Stimulated activated CD8-positive, alpha-beta memory T cell treated with anti-CD3 and anti-CD28 coated beads, Interleukin-4, amount 100 ng/mL, for 48 hours (primary cell): ENCODE data around the gene NEGR1.
A peak's percentile ranks its signal among the peaks of the same experiment; 100 is the strongest.
"Not testable (repeated sequence)": the region's sequence is repeated elsewhere in the genome, so short reads cannot be mapped to it uniquely, and the experiment has no call there.

Experiments used
- DNase-seq: peaks from one replicate; pipeline ENCODE4 v3.0.0-alpha.2; 2020

NEGR1 gene

GRCh38 chr1:72282271-72283021, at the start of gene NEGR1:
NEGR1 (minus strand) TSS chr1:72282539.
- DNase-seq, result peak; percentile 71

GRCh38 chr1:72326494-72326893, 44.2 kb upstream of the NEGR1 start:
- no peak for DNase-seq

- DNase-seq, result no peak
Measured at GRCh38 chr1:72324451-72324850, 42.1 kb upstream of the NEGR1 start.

GRCh38 chr1:72322910-72323309, 40.6 kb upstream of the NEGR1 start:
- DNase-seq, result no peak

DNA sequence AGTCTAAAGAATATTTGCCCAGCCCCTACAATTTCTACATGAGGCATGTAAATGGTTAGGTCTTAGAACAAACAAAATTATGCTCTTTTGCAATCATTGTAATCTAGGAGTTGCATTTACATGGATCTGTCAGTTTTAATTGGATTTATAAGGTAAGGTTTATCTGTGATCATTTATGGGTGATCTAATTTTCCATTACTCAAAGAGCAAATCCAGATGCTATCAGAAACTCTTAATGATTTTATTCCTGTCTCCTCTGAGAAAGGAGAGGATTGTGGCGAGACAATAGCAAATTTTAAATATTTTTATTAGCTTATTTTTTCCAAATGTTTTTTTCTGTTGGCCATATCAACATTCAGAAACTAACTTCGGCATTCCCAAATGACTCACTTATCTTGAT, 14.2 kb upstream of the NEGR1 start:
- no peak for DNase-seq

DNA sequence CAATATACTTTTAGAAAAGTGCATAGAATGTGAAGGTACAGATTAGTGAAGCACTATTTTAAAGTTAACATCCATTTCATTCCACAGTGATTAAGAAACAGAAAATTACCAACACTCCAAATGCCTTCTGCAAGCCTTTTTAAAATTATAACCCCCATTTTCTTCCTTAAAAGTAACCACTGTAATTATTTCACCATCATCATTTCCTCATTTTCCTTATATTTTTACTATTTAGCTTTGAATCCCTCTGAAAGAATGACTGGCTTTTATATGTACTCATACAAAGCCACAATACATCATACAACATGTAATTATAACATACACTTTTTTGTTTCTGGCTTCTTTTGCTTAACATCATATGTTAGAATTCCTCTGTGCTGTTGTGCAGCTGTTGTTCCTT, 6.5 kb upstream of the NEGR1 start:
- no peak for DNase-seq

GRCh38 chr1:72286401-72286800, 4.1 kb upstream of the NEGR1 start:
- no peak for DNase-seq

- no peak for DNase-seq
Measured at GRCh38 chr1:72285074-72285425, 2.7 kb upstream of the NEGR1 start.

GRCh38 chr1:72284348-72285073, 2.2 kb upstream of the NEGR1 start:
- peak; percentile 43 for DNase-seq

- no peak for DNase-seq
Measured at GRCh38 chr1:72284084-72284347, 1.7 kb upstream of the NEGR1 start.

DNA sequence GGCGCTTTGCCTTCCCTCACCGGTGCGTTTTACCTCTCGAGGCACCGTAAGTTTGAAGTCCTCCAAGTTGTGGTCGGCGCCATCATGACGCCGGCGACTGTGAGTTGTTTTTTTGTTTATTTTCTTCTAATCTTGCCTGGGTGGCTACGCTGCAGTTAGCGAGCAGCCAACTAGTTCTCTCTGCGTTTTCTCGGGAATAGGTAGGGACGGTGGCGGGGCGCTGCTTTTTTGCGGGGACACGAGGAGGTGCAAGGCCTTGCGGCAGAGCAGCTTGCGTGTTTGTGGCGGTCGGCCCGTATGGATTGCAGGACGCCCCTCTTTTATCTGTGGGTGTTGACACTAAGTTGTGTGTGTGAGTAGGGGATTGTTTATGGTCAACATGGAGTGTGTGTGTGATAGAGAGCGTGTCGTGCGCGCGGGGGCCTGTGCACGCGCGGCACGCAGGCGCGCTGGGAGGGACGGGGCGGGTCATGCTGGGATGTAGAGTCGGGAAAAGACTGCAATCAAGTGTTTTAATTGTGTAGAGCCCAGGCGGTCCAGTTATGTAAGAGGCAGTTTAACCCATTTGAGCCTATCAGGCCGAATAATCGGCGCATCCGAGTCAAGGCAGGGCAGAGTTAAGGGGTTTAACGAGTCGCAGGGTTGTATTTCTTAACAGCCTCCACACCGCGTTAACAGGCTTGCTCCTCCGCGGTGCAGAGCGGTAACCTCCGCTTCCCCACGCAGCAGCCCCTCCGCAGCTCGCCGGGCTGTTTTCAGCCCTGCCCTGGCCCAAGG, 1.2 kb upstream of the NEGR1 start:
- peak; percentile 42 for DNase-seq

GRCh38 chr1:72283022-72283306, 625 bp upstream of the NEGR1 start:
- no peak for DNase-seq

DNA sequence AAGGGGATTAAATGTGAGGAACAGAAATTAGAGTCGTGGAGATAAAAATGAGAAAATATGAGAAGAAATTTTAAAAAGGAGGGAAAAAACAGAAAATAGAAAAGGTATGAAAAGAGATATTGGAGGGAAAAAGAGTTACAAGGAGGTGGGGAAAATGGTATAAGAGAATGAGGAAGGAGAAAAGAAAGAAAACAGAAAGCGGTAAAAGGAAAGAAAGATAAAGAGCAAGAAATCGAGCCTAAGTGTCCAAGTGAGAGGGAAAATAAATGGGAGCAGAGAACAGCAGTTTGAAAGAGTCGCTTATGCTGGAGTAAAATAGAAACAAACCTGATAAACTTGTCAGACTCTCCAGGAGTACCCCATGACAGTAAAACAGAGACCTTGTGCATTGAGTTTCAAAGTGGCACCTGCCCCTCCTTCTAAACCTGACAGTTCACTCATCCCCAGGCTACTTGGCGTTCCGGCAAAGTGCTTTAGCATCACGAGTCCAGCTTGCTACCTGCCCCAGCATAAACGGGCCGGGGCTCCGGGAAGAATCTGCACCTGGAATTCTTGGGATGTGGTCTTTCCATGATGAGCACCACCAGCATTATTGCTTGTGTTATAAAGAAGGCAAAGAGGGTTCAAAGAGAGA, 585 bp downstream of the NEGR1 start:
- DNase-seq, result peak; percentile 23

DNA sequence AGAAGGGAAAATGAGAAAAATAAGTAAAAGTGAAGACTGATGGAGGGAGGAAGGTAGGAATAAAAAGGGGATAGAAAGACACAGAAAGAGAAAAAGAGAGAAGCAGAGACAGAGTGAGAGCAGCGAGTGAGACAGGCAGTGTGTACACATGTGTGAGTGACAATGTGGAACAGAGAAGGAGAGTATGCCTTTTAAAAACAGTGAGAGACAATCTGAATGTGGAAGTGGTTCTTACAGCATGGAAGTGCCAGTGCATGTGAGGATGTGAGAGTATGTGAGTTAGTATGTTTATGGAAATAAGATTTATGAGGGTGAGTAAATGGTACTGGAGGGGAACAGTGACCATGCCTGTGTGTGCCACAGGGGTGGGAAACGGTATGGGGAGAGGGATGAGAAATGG, 1.2 kb downstream of the NEGR1 start:
- no peak for DNase-seq

GRCh38 chr1:72280711-72281110, 1.6 kb downstream of the NEGR1 start:
- no peak for DNase-seq

DNA sequence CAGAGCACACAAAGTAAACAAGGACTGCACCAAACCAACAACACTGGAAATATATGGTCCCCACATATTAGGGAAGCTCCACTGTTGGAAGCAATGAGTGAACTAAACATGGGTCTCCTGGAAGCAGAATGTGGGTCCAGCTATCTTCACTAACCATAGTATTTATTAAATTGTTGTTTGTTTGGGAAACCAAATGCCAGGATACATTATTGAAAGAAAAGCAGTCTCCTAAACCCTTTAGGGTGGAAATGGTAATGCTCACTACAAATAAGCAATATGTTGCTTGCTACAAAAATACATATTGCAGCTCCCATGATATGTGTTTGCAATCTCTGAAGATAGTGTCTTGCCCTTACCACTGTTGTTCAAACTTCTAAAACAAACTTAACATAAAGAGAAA, 2.2 kb downstream of the NEGR1 start:
- no peak for DNase-seq

GRCh38 chr1:72278461-72278860, 3.9 kb downstream of the NEGR1 start:
- no peak for DNase-seq

DNA sequence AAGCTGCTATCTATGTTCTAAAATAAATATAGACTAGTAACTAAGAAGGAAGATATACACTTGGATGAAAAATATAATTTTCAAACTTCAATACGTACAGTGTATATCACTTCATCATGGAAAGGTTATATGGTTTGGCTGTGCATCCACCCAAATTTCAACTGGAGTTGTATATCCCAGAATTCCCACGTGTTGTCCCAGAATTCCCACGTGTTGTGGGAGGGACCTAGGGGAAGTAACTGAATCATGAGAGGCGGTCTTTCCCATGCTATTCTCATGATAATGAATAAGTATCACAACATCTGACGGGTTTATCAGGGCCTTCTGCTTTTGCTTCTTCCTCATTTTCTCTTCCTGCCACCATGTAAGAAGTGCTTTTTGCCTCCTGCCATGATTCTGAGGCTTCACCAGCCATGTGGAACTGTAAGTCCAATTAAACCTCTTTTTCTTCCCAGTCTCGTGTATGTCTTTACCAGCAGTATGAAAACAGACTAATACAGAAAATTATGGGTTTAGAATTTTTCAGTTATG, 10.7 kb downstream of the NEGR1 start:
- DNase-seq, result no peak

DNA sequence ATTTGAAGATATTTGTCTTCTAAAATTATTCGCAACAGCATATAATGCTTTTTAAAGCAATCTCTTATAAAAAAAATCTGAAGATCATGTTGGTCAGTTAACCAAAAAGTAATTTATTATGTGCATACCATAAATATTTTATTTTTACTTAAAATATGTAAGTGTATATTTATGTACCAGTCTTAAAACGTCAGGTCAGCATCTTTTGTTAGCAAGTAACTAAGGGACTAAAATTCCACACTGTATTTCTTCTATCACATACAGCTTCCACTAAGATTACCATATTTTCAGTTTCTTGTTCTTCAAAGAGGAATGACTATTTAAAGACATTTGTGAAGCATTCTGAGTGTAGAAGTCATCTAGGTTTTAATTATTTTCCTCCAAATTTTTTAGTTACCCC, 19.6 kb downstream of the NEGR1 start:
- DNase-seq, result no peak

DNA sequence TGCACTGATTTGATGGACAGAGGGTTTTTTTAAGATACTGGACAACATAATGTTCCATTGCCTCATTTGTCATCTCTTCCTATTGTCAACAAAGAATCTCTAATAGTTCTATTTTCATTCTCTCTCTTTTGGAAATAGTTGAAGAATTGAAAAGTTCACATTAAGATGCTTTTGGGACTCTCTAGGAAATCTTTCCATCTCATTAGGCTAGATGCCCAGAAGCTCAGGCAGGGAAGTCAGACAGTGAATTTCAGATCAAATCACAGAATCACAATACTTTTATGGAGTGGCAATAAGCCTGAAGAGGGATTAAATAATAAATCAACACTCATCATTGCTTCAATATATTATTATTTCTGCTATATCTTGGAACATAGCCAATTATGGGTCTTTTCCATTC, 29.2 kb downstream of the NEGR1 start:
- no peak for DNase-seq

GRCh38 chr1:72241397-72241796, 40.9 kb downstream of the NEGR1 start:
- DNase-seq, result no peak

DNA sequence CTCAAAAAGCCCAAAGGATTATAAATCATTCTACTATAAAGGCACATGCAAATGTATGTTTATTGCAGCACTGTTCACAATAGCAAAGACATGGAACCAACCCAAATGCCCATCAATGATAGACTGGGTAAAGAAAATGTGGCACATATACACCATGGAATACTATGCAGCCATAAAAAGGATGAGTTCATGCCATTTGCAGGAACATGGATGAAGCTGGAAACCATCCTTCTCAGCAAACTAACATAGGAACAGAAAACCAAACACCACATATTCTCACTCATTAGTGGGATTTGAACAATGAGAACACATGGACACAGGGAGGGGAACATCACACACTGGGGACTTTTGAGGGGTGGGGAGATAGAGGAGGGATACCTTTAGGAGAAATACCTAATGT, 46.4 kb downstream of the NEGR1 start:
- not testable (repeated sequence) for DNase-seq

DNA sequence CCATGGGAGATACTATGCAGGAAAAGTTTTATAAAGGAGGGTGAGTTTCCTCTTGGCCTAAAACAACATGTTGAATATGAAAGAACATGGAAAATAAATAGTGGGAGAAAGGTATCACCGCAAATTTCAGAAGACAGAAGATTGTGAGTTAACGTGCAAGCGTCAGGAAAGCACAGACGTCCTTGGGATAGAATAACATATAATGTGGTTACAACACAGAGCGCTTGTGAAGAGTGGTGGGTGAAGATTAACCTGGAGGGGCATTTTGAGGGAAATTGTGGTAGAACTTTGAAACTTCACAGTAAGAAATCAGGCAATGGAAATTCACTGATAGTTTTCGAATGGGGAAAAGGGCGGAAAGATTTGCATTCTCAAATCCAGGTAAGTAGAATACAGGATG, 47.3 kb downstream of the NEGR1 start:
- no peak for DNase-seq

GRCh38 chr1:72230746-72231145, 51.6 kb downstream of the NEGR1 start:
- no peak for DNase-seq
